Stimulated activated CD4-positive, alpha-beta T cell treated with anti-CD3 and anti-CD28 coated beads, Interleukin-2, amount 100 ng/mL, for 4 hours (primary cell): ENCODE data around the gene ZNF841.
"Not testable (repeated sequence)": the region's sequence is repeated elsewhere in the genome, so short reads cannot be mapped to it uniquely, and the experiment has no call there.

Experiments
- DNase-seq: peaks from one replicate; pipeline ENCODE4 v3.0.0-alpha.2; 2020; ENCODE audit warnings: low read depth

Gene ZNF841

GRCh38 chr19:52066258-52066863 lies 29.2 kb downstream of the ZNF841 start:
- no peak for DNase-seq

GRCh38 chr19:52065399-52065798 lies 30.2 kb downstream of the ZNF841 start:
- DNase-seq = no peak

GRCh38 chr19:52056480-52056879 lies 39.1 kb downstream of the ZNF841 start:
- DNase-seq = not testable (repeated sequence)

- not testable (repeated sequence) for DNase-seq
These were observed 43.8 kb downstream of the ZNF841 start for GRCh38 chr19:52051736-52052135.

- DNase-seq = peak; percentile 73
These were observed 46.7 kb downstream of the ZNF841 start, which contains the start of gene ZNF432 for GRCh38 chr19:52048555-52049501. ZNF432 (minus strand) TSS chr19:52048838; CDS start chr19:52046868, 1,970 bp downstream.

- DNase-seq = no peak
These were observed 56.4 kb downstream of the ZNF841 start for GRCh38 chr19:52039169-52039568.

GRCh38 chr19:52034051-52034728 lies 61.4 kb downstream of the ZNF841 start:
- no peak for DNase-seq

GRCh38 chr19:52028780-52029123 lies 66.8 kb downstream of the ZNF841 start:
- DNase-seq = no peak

- peak; percentile 76 for DNase-seq
These were observed 67.4 kb downstream of the ZNF841 start, which contains the start of gene ZNF614 for GRCh38 chr19:52028027-52028779. ZNF614 (minus strand) TSS chr19:52028379; CDS start chr19:52025745, 2,634 bp downstream.

GRCh38 chr19:52026255-52026990 lies 69.1 kb downstream of the ZNF841 start:
- DNase-seq = not testable (repeated sequence)

- not testable (repeated sequence) for DNase-seq
These were observed 71.1 kb downstream of the ZNF841 start for GRCh38 chr19:52024478-52024877.

- no peak for DNase-seq
These were observed 73.4 kb downstream of the ZNF841 start for GRCh38 chr19:52022193-52022592.

GRCh38 chr19:52020506-52020905 lies 75.1 kb downstream of the ZNF841 start:
- no peak for DNase-seq
